ENCODE measurements around the gene KCNQ1.

DNA sequence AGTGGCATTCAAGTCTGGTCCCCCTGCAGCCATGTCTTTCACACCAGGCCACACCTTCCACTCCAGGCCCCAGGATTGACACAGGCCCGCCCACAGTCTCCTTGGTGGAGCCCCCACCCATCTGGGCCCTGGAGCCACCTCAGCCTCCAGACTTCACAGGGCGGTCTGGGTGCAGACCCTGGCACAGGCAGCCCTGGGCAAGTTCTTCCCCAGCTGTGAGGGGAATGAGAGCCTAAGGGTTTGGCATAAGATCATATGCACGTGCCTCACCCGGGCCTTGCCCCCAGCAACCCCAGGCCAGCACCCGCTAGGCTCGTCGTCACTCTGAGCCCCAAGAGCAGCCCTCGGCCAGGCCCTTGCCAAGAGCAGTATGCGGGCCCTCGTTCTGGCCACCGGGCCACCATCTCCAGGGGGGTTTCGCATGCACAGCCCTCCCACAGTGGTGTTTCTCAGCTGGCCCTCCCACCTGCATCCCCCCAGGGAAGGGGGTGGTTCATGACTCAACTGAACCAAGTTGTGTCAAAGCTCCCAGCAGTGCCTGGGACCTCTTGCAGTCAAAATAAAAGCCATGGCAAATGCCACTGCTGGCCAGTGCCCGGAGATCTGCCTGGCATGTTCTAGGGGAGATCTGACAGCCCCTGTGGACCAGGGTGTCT, 325.4 kb downstream of the KCNQ1 start:
- no peak for TF ChIP-seq POLR2A (IDR thresholded peaks at IDR 0.05)
- no peak for TF ChIP-seq EP300 (IDR thresholded peaks at IDR 0.05; ENCODE audit: low read depth)
